ENCODE data around the gene C20orf141.

Gene C20orf141

DNA sequence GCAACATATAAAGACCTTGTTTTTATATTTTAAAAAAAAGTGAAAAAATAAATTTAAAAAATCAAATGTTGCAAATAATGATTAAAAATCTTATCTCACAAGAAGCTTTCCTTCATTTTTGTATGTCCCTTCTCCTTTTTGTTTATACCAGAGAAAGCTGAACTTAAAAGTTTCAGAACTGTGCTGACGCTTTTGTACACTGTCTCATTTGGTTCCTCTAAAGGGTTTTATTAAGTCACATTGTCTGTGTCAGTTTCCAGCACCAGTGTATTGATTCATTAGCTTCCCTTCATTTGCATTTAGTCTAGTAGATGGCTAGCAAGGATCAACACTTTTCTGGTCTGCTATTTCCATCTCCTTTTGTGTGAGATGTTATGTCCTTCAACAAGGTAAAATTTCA lies 19.0 kb downstream of the C20orf141 start:
- DNase-seq (ENCODE audit: low spot score), result no peak
- in situ Hi-C loops (cut with MboI; ENCODE audit: low sequenced_read_pairs, unreplicated experiment), result no loop called here
- TF ChIP-seq, protein P1, sequence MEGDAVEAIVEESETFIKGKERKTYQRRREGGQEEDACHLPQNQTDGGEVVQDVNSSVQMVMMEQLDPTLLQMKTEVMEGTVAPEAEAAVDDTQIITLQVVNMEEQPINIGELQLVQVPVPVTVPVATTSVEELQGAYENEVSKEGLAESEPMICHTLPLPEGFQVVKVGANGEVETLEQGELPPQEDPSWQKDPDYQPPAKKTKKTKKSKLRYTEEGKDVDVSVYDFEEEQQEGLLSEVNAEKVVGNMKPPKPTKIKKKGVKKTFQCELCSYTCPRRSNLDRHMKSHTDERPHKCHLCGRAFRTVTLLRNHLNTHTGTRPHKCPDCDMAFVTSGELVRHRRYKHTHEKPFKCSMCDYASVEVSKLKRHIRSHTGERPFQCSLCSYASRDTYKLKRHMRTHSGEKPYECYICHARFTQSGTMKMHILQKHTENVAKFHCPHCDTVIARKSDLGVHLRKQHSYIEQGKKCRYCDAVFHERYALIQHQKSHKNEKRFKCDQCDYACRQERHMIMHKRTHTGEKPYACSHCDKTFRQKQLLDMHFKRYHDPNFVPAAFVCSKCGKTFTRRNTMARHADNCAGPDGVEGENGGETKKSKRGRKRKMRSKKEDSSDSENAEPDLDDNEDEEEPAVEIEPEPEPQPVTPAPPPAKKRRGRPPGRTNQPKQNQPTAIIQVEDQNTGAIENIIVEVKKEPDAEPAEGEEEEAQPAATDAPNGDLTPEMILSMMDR (IDR thresholded peaks at IDR 0.05; ENCODE audit: borderline replicate concordance, control extremely low read depth, extremely low read depth, insufficient read depth, missing control alignments), result no peak

DNA sequence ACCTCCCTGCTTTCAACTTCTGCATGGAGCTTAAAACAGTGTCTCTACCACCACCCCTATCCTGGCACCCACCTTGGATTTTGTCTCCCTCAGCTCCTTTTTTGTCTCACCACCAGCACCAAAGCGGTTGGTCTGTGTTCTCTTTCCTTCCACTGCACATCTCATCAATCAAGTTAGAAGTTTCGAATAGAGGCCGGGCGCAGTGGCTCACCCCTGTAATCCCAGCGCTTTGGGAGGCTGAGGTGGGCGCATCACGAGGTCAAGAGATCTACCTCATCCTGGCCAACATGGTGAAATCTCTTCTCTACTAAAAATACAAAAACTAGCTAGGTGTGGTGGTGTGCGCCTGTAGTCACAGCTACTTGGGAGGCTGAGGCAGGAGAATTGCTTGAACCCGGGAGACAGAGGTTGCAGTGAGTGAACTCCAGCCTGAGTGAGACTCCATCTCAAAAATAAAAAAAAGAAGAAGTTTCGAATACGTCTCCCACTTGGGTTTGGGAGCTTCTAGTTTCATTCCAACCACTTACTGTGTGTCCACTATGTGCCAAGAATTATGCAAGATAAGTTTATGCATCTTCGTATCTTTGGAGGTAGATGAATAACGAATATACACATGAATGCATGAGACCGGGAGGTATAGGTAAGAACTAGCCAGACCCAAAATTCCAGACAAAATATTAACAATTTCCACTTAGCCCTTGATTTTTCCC lies 19.8 kb downstream of the C20orf141 start:
- TF ChIP-seq, protein P1 (IDR thresholded peaks at IDR 0.05; ENCODE audit: borderline replicate concordance, control extremely low read depth, extremely low read depth, insufficient read depth, missing control alignments), result no peak
- DNase-seq (ENCODE audit: low spot score), result no peak
- in situ Hi-C loops (cut with MboI; ENCODE audit: low sequenced_read_pairs, unreplicated experiment), result no loop called here

DNA sequence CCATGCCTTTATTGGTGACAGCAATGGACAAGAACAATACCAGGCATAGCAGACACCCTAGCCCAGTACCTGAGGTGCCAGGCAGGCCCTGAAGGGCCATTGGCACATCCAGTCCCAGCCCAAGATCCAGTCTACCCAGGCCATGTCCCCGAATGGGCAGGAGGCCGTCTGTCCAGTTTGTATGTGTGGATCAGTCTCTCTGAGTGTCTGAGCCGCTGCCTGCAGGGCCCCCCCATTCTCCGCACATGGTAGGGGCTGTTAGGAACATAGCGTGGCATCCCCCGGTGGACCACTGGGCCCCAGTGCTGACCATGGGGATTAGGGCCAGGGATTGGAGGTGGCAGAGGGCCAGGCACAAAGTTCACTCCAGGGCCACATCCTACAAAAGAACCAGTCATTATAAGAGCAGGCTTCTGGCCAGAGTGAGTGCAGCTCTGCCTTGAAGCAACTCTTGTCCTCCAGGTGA lies 20.6 kb downstream of the C20orf141 start:
- in situ Hi-C loops (cut with MboI; ENCODE audit: low sequenced_read_pairs, unreplicated experiment), result no loop called here
- no peak for DNase-seq (ENCODE audit: low spot score)
- TF ChIP-seq, protein P1 (IDR thresholded peaks at IDR 0.05; ENCODE audit: borderline replicate concordance, control extremely low read depth, extremely low read depth, insufficient read depth, missing control alignments), result no peak

DNA sequence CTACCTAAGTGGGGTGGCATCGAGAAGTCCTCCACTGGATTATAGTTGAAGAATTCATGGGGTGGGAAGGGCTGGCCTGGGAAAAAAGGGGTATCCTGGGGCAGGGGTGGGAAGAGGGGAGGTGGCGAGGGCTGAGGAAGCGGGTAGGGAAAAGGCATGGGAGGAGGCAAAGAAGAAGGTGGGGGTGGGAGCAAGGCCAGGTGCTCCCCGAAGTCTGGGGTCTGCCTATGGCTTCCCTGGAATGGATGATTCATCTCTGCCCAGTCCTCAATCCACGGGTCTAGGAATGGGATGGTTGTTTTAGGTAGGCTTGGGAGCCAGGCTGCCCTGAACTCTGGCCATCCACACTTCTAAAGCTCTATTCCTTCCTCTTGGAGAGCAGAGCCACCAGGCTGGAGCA lies 21.2 kb downstream of the C20orf141 start:
- no peak for DNase-seq (ENCODE audit: low spot score)
- TF ChIP-seq, protein P1 (IDR thresholded peaks at IDR 0.05; ENCODE audit: borderline replicate concordance, control extremely low read depth, extremely low read depth, insufficient read depth, missing control alignments), result no peak
- in situ Hi-C loops (cut with MboI; ENCODE audit: low sequenced_read_pairs, unreplicated experiment), result no loop called here

DNA sequence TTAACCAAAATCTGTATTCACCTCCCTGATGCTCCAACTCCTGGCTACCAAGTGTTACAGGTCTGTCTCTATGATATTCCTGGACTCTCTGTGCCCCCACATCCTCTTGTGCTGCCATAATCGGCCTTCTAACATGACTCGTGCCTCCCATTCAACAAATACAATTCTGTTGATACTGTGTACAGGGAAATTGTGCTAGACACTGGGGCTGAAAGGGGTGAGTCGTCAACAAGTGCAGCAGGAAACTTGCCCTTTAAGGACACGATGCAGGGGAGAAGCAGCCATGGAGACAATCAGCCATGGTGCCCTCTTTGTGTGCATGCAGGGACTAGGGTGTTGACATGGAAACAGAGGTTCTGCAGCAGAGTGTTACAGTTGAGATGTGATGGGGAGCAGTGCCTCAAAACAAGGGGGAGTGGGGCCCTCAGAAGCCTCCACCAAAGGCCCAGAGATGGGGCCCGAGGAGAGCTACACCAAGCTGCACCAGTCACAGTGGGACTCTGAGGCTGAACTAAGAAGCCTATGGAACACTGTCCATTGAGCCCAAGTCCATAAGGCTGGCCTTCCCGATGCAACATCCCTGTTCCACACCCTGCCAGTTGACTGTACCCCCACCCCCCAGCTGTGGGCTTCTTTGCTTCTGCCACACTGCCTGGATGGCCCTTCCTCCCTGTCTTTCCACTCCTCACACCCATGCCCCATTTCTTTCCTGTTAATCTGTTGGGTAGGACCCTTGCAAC lies 22.6 kb downstream of the C20orf141 start:
- DNase-seq (ENCODE audit: low spot score), result peak; percentile 6
- TF ChIP-seq, protein P1 (IDR thresholded peaks at IDR 0.05; ENCODE audit: borderline replicate concordance, control extremely low read depth, extremely low read depth, insufficient read depth, missing control alignments), result no peak
- in situ Hi-C loops (cut with MboI; ENCODE audit: low sequenced_read_pairs, unreplicated experiment), result no loop called here

DNA sequence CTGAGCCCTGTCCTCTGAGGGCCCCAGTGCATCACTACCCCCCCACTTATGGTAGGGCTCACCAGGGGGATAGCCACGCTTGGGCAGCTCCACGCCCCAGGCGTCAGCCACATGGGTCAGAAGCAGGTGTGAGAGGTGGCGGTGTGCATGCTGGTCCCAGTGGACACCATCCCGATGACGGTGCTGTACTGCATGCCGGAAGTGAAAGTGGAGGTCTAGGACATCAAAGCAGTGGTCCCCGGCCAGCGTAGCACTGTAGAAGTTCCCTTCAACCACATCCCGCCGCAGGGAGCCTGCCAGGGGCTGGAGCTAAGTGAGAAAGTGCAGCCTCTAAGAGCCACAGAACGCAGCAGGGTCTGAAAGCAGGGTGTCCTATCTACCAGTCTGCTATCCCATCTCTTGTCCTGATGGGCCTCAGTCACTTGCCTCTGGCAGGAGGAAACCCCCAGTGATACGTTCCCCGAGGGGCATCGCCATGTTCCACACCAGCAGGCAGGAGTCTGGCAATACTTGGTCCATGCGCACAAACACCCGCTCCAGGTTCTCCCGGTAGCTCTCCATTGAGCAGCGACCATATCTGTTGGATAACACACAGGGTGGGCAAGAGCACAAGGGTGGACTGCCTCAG lies 23.5 kb downstream of the C20orf141 start:
- in situ Hi-C loops (cut with MboI; ENCODE audit: low sequenced_read_pairs, unreplicated experiment), result no loop called here
- TF ChIP-seq, protein P1 (IDR thresholded peaks at IDR 0.05; ENCODE audit: borderline replicate concordance, control extremely low read depth, extremely low read depth, insufficient read depth, missing control alignments), result no peak
- DNase-seq (ENCODE audit: low spot score), result peak; percentile 15
